ENCODE measurements around the gene IRGQ. TPM values are rescaled to one million over a fixed set of nuclear protein-coding genes. Genes with fewer than 3 reads are reported as not detected.

The IRGQ gene
- total and polyA plus RNA-seq, 2 experiments from 2014 or later, result 8.4 to 49.6 TPM

GRCh38 chr19:43563816-43564457 is 32.0 kb downstream of the IRGQ start:
- Mint-ChIP-seq H3K36me3 (ENCODE audit: low read depth) (peaks cover 23% of the 10 kb centered on the region), H3K27me3 (ENCODE audit: insufficient read depth, low read depth, poor library complexity) (peaks cover 2% of the 10 kb centered on the region), H3K9me3 (no peaks in the 10 kb centered on the region), H3K4me1 (no peaks in the 10 kb centered on the region), H3K27ac (no peak overlapping the region), H3K4me3 (no peak overlapping the region)
- Histone ChIP-seq H2AFZ (no peak overlapping the region), H3K36me3 (ENCODE audit: insufficient read depth) (no peaks in the 10 kb centered on the region), H3K79me2 (replicated peaks; ENCODE audit: insufficient read depth) (no peaks in the 10 kb centered on the region), H3K4me3 (no peak overlapping the region), H3K27ac (ENCODE audit: low read depth) (no peak overlapping the region), H3K4me1 (ENCODE audit: insufficient read depth) (no peaks in the 10 kb centered on the region), H3F3A (replicated peaks; ENCODE audit: low read depth) (0 out of 2 replicates have a peak, but pooled peaks cover 5% of the 10 kb centered on the region), H3K9me2 (ENCODE audit: insufficient read depth) (no peaks in the 10 kb centered on the region), H3K4me2 (no peak overlapping the region), H4K20me1 (replicated peaks; ENCODE audit: insufficient read depth) (no peaks in the 10 kb centered on the region; the same call in 1 of the 2 replicates), H3K27me3 (ENCODE audit: insufficient read depth) (no peaks in the 10 kb centered on the region)
- no peak for TF ChIP-seq EZH2phosphoT487 (IDR thresholded peaks at IDR 0.05; ENCODE audit: unreplicated experiment)
- no peak for TF ChIP-seq ETS1 (IDR thresholded peaks at IDR 0.05)
- TF ChIP-seq ZNF331 (CRISPR knock-in tag; IDR thresholded peaks at IDR 0.05; ENCODE audit: low read depth), result no peak
- no peak for TF ChIP-seq ZNF462 (CRISPR knock-in tag; IDR thresholded peaks at IDR 0.05)
- TF ChIP-seq POLR2AphosphoS5 (IDR thresholded peaks at IDR 0.05; ENCODE audit: low read depth), result no peak
- TF ChIP-seq JUNB (IDR thresholded peaks at IDR 0.05; ENCODE audit: unreplicated experiment), result no peak
- no peak for TF ChIP-seq CTCF (conservative IDR thresholded peaks at IDR 0.05; ENCODE audit: low read depth in 2 of 2)
- no peak for ATAC-seq
- no peak for DNase-seq (ENCODE audit: low spot score)
